Endometrial microvascular endothelial cells (primary cell): ENCODE results near the gene CIRBP. TPM values are rescaled to one million over a fixed set of nuclear protein-coding genes. Genes with fewer than 3 reads are reported as not detected.
"Not testable (repeated sequence)": the region's sequence is repeated elsewhere in the genome, so short reads cannot be mapped to it uniquely, and the experiment has no call there.

Experiments used
- in situ Hi-C: cut with HindIII; loops from 2 replicates; pipeline ENCODE4 v1.10.0; 2017; ENCODE audit warnings: low sequenced_read_pairs, low pct_unique_long_range_greater_than_20kb; ENCODE audit errors: inconsistent ontology term
- total RNA-seq: library from RNA; depleted of rRNA; stranded (reverse); fragments of >200 nt; gene quantifications from one replicate; pipeline ENCODE4 v1.2.3, GENCODE V29; 2015; ENCODE audit errors: inconsistent ontology term

CIRBP gene
- total RNA-seq, 1 donor from 2014 or later = 235 TPM

DNA sequence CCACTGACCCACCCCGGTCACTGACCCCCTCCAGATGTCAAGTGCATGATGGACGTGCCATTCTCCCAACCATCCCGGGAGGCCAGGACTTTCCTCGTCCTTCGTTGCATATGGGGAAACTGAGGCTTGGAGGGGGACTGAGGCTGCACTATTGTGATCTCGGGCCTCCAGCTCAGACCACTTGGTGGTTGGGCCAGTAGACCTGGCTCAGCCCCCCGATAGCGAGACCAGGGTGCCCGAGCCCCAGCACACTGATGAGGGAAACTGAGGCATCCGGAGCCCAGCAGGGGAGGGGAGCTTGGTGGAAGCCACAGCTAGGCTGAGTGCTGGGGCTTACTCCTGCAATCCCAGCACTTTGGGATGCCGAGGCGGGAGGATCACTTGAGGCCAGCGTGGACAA is 26.9 kb downstream of the CIRBP start:
- in situ Hi-C loops = no loop called here

DNA sequence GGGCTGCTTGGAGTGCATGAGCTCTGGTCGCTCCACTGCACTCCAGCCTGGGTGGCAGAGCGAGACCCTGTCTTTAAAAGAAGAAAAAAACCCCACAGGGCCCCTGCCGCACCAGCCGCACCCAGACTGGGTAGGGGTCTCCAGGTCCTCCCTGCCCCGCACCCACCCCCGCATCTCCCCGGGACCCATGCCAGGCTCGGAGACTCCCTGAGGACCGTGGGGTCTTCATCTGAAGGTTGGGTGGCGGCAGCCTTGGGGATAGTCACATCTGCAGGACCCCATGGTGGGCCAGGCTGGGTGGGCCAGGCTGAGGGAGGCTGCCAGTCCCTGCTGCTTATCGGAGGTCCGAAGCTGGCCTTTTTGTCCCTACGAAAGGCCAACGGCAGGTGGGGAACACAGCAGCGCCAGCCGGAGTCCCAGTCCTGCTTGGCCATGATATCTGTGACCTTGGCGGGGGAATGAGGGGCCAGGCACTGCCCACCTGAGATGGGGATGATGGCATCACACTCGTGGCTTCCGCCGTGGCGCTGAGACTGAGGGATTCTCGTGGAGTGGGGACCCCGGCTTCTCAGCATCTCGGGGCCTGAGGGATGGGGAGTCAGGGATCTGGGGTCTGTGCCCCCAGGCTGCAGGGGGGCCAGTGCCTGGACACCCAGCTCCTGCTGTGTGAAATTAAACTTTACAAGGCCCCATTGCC is 27.6 kb downstream of the CIRBP start:
- in situ Hi-C loops = no loop called here

DNA sequence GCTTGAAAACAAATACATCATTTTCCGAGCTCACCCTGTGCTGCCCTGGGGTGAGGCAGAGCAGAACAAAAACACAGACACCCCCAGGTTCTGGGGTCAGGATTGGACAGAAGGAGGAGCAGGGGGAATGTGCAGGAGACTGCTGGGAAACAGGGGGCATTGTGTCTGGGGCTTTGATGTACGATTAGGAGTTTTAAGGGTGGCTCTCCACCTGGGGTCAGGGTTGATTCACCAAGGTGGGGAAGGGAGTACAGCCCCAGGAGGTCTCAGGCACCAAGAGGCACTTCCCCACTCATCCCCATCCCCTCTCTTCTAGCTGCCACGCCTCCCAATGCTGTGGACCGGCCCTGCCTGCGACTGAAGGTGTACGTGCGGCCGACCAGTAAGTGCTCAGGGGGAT is 29.1 kb downstream of the CIRBP start:
- in situ Hi-C loops = no loop called here

DNA sequence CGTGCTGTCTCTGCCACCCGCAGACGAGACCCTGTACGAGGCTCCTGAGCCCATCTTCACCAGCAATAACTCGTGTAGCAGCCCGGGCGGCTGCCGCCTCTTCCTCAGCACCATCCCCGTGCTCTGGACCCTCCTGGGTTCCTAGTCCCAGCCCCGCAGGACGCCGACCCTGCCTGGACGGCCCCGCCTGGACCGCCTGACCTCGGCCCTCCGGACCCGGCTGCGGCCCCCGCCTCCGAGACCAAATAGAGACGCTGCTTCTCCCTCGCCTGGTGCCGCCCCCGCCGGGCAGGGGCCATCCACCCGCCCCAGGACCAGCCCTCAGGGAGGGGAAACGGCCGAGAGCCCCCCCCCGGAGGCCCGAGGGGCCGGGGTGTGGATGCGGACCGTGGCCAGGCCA is 30.7 kb downstream of the CIRBP start:
- in situ Hi-C loops = no loop called here

DNA sequence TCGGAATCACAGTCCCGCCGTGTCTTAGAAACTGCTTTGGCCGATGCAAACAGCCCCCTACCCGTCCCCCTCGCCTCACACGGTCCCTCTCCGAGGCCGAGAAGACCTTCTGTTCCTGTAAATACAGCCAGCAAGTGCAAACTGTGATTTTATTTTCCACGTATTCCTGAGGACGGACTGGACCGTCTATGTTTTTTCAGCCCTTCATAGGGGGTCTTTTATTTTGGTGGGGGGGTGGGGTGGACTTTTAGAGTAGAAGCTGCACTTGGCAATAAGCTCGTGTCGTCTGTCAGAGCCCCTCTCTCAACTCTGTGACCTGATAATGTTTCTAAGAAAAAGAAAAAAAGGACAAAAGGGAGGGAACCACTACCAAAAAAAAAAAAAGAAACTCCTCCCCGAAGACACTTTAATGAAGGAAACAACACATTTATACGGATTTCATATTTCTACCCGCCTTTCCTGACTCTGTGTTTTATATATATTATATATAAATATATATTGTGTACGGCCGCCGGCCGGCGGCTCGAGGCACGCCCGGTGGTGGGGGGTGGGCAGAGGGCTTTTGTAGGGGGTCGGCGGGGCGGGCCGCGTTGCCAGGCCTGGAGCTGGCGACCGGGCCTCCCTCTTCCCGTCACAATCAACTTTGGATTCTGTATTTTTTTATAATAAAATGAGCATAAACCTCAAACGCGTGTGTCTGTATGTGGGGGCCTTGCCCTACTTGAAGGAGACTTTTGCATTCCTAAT is 31.8 kb downstream of the CIRBP start:
- in situ Hi-C loops = no loop called here

DNA sequence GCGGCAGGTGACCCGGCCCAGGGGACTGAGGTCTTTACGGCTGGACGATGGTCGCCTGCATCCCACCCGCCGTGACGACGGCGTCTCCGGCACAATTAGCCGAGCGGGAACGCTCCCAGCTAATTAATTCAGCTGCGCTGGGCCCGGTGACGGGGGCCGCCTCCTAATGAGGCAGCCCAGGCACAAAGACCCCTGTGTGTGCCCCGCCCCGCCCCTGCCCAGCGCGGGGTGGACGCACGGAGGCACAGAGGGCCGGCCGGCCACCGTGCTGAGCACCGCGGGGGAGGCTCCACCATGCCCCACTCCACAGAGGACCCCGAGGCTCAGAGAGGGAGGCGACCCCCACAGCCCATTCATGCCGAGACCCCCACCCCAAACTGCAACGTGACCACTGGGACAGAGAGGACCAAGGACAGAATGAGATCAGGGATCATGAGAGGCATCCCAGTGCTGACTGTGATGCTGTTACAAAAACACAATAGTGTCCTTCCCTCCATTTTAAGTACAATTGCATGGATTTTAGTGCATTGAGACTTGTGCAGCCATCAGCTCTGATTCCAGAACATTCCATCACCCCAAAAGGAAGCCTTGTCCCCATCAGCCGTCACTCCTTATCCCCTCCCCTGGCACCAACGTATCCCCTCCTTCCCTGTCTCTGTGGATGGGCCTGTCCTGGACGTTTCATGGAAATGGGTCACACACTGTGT is 33.6 kb downstream of the CIRBP start:
- in situ Hi-C loops = no loop called here

DNA sequence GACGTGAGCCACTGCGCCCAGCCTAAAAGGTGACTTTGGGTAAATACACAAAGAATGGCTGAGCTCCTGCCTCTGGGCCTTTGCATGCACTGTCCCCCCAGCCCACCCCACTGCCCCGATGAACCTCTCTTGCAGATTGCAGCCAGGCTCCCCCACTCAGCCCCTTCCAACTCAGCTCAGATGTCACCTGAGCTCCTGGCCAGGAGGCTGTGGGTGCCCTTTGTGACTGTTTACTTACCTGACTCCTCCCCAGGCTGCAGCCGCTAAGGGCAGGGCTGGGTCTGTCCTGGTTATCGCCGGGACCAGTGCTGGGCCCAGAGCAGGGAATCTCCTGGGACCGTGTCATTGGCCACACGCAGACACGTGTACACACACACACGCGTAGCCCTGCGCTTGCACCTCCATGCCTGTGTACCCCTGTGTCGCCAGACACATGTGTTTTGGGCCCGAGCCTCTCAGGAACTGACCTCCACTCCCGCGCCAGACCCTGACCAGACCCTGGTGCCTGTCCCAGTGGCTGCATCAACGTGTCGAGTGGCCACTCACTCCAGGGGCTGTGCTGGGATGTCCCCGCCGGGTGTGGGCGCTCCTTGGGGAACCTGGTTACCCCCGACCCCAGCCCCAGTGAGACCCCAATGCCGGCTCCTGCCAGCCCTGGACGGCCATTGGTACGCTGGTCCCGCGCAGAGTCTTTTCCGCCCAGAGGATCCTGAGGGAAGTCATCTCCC is 35.2 kb downstream of the CIRBP start:
- in situ Hi-C loops = no loop called here

DNA sequence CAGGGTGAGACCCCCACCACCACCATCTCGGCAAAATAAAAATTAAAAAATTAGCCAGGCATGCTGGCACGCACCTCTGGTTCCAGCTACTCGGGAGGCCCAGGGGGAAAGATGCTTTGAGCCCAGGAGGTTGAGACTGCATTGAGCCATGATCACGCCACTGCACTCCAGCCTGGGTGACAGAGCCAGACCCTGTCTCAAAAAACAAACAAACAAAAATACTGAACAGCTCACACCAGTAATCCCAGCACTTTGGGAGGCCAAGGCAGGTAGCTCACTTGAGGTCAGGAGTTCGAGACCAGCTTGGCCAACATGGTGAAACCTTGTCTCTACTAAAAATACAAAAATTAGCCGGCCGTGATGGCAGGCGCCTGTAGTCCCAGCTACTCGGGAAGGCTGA is 36.2 kb downstream of the CIRBP start:
- in situ Hi-C loops = not testable (repeated sequence)

DNA sequence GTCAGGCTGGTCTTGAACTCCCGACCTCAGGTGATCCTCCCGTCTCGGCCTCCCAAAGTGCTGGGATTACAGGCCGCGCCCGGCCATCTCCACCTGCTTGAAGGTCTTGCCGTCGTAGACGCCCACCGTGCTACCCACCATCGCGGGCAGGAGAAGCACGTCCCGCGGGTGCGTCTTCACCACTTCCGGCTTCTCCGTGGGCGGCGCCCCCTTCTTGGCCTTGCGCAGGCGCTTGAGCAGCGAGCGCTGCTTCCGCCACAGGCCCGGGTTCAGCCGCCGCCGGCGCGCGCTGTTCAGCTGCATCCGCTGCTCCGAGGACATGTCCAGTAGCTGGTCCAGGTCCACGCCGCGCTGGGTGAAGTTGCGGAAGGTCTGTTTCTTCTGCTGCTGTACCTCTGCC is 38.2 kb downstream of the CIRBP start:
- in situ Hi-C loops = no loop called here

DNA sequence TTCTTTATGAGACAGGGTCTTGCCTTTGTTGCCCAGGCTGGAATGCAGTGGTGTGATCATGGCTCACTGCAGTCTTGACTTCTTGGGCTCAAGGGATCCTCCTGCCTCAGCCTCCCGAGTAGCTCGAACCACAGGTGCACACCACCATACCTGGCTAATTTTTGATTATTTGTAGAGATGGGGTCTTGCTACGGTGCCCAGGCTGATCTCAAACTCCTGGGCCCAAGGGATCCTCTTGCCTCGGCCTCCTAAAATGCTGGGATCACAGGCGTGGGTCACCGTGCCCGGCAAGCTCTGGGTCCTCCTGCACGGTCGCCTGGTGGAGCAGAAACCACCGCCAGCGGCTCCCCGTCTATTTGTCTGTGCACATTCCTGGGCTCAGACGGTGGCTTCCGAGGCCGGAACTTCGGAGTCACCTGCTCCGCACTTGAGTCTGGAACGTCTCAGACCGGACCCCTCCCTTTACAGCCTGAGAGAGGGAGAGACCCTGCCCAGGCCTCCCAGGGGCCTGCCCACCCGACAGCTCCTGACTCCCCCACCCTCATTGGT is 38.7 kb downstream of the CIRBP start:
- in situ Hi-C loops = no loop called here

DNA sequence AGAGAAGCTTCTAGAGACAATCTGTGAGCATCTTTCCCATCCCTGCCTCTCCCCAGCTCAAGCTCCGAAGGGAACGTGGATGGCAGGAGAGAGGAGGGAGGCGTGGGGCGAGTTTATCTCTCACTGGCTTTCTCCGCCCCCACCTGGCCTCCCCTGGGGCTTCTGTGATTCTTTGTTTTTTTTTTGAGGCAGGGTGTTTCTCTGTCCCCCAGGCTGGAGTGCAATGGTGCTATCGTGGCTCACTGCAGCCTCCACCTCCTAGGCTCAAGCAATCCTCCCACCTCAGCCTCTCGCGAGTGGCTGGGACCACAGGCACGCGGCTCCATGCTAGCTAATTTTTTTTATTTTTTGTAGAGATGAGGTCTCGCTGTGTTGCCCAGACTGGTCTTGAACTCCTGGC is 39.6 kb downstream of the CIRBP start:
- in situ Hi-C loops = no loop called here

DNA sequence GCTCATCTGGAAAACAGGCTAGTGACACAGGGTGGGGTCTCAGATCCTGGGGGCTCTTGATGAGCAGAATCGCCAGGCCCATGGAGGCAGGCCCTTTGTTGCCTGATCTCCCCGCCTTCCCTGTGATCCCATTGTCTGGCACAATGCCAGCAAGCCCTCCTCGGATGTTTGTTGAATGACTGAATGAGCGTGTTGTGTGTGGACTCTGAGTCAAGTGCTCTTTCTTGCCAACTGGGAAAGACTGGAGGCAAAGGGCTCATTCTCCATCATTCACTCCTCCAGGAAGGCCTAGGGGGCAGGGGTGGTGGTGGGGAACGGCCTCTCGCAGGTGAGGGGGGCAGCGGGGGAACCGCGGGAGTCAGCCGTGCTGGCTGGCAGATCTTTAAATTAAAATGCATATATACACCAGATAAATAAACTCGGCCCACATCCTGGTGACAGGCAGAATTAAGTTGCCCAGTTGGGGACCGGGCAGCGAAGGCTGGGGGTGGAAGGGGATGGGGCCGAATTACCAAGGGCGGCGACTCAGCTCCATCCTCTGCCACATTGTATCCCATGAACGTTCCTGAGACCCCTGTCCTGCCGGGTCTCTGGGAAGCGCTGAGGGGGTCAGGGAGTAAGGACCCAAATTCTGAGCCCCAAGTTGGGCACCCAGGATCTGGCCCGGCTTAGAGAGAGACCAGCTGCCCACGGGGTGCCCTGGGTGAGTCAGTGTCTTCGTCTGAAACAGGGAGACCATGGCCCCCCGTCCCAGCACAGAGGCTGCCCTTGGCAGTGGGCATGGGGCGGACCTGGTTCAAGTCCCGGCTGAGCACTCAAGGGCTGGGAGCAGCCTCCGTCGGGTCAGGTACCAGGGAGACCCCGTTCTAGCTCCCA is 41.1 kb downstream of the CIRBP start:
- in situ Hi-C loops = no loop called here

DNA sequence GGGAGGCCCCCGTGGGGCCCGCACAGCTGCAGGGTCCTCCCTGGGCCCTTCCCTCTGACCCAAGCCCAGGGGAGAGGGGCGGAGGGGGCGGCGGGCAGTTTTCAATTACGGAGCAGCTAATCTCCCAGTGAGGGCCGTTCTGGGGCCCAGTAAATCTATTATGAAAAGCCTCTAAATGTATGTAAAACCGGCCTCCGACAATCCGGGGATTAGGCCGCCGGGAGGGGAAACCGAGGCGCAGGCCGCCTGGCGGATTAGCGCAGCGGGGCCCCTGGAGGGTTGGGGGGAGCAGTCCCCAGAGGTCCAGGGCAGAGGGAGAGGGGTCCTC is 41.7 kb downstream of the CIRBP start:
- in situ Hi-C loops = no loop called here

DNA sequence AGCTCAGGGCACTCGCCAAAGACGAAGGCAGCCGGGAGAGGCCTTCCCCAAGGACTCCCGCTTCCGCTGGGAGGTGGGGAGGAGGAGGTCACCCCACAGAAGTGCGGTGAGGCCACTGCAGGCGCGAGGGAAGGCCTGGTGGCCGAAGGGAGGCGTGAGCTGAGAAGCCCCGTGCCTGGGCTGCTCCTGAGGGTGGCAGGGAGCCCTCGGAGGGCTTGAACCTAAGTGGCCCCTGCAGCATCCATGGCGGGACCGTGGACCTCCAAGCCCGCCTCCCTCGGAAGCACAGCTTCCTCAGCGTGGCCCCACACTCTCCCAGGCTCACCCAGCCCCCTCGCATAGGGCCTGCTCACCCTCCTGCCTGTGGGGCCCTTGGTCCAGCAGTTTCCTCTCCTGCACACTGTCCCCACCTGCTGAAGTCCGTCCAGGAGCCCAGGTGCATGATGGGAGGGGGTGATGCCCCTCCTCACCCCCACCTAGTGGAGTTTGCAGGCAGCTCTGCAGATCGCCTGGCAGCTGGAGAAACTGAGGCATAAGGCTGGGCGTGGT is 42.5 kb downstream of the CIRBP start:
- in situ Hi-C loops = no loop called here

DNA sequence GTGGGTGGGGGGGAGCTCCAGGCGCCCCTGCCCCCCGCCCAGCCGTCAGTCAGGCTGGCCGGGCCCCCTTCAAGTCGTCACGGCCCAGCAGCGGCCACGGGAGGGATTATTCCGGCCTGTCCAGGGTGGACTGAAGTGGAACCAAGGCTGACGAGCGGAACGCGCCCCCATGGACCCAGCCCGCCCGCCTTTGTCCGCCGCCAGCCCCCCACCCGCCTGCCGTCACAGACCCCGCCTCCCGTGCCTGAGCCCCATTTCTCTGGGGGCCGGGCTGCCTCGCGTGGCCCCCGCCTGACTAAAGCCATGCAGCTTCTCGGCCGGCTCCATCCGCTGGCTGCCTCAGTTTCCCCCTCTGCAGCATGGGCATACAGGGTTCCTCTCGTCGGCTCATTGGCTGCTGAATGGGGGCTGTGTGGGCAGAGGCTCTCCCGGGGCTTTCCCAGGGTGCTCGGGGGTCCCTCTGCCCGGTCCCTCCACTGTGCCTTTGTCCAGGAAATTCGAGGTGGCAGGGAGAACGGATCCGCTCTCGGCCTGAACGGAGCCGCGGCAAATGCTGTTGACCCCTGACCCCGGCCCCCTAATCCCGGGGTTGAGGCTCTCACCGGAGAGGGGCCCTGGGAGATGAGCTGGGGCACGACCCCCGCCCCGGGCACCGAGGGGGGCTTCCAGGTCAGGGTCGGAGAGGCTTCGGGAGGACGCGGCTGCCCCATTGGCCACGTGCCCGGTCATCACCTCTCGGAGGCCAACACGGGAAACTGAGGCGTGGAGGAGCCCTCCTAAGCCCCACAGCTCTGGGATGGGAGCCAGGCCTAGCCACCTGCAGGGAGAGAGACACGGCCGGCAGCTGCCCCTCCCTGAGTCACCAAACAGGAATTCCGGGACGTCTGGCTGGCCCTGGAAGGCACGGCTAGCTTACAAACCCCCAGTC is 43.9 kb downstream of the CIRBP start:
- in situ Hi-C loops = no loop called here

DNA sequence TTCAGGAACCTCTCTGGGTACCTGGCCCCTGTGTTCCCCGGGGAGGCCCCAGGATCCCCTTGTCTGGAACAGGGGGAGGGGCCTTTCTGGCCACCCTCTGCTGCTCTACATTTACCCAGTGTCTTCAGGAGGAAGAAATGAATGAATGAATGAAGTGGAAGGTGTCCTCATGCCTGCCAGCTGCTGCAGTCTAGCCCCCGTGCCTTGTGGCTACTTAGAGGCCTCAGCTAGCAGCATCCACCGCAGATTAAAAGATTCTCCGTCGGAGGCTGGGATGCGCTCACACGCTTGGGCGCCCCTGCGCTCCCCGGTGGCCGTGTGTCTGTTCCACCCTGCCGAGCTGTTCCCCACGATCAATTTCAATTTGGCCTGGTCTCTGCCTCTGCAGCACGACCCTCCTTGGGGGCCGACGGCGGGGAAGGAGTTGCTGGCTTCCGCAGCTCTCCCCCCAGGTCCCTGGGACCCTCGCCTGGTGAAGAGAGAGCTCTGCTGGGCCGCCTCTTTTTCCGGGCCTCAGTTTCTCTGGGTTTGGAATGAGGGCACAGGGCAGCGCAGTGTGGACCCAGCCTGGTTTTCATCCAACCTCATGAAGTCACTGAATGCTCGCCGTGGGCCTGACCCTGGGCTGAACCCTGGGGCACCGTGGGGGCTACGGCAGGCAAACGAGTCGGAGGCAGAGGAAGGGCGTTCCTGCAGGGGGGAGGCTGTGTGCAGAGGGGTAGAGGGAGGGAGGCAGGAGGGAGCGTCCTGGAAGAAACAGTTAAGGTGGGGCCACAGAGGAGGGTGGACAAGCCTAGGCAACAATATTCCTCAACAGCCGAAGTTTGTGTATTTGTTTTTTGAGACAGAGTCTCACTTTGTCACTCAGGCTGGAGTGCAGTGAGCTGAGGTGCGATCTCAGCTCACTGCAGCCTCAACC is 44.8 kb downstream of the CIRBP start:
- in situ Hi-C loops = no loop called here
